Skeletal muscle tissue (tissue), 4 donors: ENCODE data around the gene XIRP2. TPM values are rescaled to one million over a fixed set of nuclear protein-coding genes. Genes with fewer than 3 reads are reported as not detected.

ENCODE experiments used
- H3K27ac ChIP-seq: one replicate; pipeline ENCODE4 v1.7.0; 2013; ENCODE audit warnings: mild to moderate bottlenecking, low read depth, low read length, inconsistent platforms
- H3K27me3 ChIP-seq, 3 donors: one replicate each; pipeline ENCODE4 v1.7.0; 2013; ENCODE audit warnings: low read length in 3 of 3; ENCODE audit not compliant: control insufficient read depth in 3 of 3, insufficient read depth in 3 of 3
- H3K36me3 ChIP-seq, 3 donors: one replicate each; pipeline ENCODE4 v1.7.0; 2013; ENCODE audit warnings: low read length in 3 of 3; ENCODE audit not compliant: control insufficient read depth in 3 of 3, insufficient read depth in 3 of 3
- H3K4me1 ChIP-seq, 3 donors: one replicate each; pipeline ENCODE4 v1.7.0; 2013; ENCODE audit warnings: low read length in 3 of 3, mild to moderate bottlenecking in 3 of 3; ENCODE audit not compliant: control insufficient read depth in 3 of 3, insufficient read depth in 3 of 3
- H3K4me3 ChIP-seq, 3 donors: one replicate each; pipeline ENCODE4 v1.7.0; 2013; ENCODE audit warnings: low read length in 3 of 3
- H3K9ac ChIP-seq, 3 donors: one replicate each; pipeline ENCODE4 v1.7.0; 2013; ENCODE audit warnings: low read length in 3 of 3, mild to moderate bottlenecking in 3 of 3, moderate library complexity in 2 of 3, low read depth in 1 of 3
- H3K9me3 ChIP-seq, 3 donors: one replicate each; pipeline ENCODE4 v1.7.0; 2013; ENCODE audit warnings: low read length in 3 of 3; ENCODE audit not compliant: control insufficient read depth in 3 of 3
- total RNA-seq: library from RNA; depleted of rRNA; stranded (reverse); fragments of >200 nt; gene quantifications from one replicate; pipeline ENCODE4 v1.2.3, GENCODE V29; 2014
- donor health status: Osteomylitis.

Gene XIRP2
- total RNA-seq: 38.6 TPM

DNA sequence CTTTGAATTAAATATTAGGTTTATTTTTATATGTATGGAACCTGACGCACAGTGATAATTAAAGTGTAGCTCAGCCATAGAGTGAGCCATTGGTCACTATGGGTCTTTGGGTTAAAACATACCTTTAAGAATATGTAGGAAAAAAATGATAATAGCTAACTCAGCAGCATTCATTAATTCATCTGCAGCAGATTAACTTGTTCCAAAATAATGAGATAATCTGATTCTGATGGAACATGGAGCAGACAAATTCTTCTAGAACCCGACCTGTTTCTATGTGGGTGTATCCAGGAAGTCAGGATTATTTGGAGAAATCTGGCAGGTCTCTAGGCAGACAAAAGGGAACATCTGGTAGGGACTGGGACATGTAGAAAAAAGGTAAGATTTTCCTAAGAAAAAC, at the start of gene XIRP2:
Gene XIRP2 (plus strand): TSS at position 301 of the 400 bp plus-strand sequence. CDS start 15,003 bp downstream, outside the sequence.
- Histone ChIP-seq H3K4me1 (no peaks in the 10 kb centered on the region), H3K9ac (no peak within 1 kb of the TSS), H3K36me3 (no peaks in the 10 kb centered on the region), H3K27me3 (no peaks in the 10 kb centered on the region), H3K27ac (no peak within 1 kb of the TSS), H3K4me3 (no peak within 1 kb of the TSS), H3K9me3 (no peaks in the 10 kb centered on the region)

DNA sequence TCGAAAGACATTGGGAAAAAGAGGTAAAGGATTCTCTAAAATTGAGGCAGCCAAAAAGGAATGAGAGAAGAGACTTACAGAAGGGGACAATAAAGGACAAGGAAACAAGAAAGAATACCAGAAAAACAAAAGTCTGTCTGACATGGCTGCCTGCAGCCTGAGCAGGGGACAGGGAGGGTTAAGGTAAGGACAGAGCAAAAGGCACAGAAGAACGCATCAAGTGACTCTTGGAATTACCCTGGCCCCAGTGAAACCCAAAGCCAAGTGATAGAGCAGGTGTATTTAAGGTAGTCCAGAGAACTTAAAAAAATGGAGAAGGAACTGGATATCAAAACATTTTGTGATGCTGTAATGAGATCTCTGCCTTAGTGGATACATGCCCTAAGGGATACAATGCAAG, 47.1 kb upstream of the XIRP2 start:
- no peaks in the 10 kb centered on the region for H3K36me3 ChIP-seq

DNA sequence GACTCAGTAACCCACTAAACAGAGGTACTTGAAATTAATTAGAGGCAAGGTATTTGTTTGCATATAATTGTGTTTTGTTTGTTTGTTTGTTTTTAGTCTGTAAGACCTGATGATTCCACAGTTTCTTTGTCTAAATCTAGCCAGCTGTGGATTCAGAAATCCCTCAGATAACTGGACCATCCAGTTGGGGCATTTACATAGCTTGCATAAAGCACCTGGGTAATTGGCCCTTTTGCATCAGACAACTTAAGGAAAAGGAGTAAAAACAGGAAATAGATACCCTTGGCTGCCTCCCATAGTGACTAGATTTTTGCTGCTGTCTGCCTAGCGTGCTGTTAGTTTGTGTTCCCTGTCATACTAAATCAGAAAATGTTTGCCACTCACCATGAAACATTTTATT, 46.6 kb upstream of the XIRP2 start:
- no peaks in the 10 kb centered on the region for H3K36me3 ChIP-seq
- no peak overlapping the region for H3K9ac ChIP-seq
- H3K4me1 ChIP-seq: no peaks in the 10 kb centered on the region
- H3K9me3 ChIP-seq: no peaks in the 10 kb centered on the region
- H3K27ac ChIP-seq: no peak overlapping the region
- H3K27me3 ChIP-seq: no peaks in the 10 kb centered on the region
- H3K4me3 ChIP-seq: no peak overlapping the region

More for the DNA sequence above, 47.1 kb upstream of the XIRP2 start:
- Histone ChIP-seq H3K9ac (no peak overlapping the region), H3K4me3 (no peak overlapping the region), H3K27me3 (no peaks in the 10 kb centered on the region), H3K4me1 (no peaks in the 10 kb centered on the region), H3K9me3 (no peaks in the 10 kb centered on the region), H3K27ac (no peak overlapping the region)

DNA sequence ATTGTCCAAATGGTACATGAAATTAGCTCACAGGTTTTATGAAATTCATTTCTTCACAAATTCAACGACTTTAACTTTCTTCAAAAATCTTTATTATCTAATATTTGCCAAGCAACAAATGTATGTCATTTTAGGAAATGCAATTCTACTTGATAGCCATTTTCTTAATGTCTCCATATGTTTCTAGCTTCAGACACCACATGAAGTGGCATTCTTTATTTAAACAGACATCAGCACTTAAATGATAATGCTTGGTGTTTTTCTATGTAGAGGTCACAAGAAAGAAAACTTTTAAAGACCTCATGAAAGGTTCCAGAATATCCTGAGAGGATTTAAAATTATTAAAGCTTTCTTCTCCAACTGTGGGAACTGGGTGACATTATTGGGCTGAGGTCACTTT, 44.2 kb upstream of the XIRP2 start:
- no peak overlapping the region for H3K4me3 ChIP-seq
- no peaks in the 10 kb centered on the region for H3K36me3 ChIP-seq
- H3K27ac ChIP-seq: no peak overlapping the region
- no peaks in the 10 kb centered on the region for H3K4me1 ChIP-seq
- peaks cover 0 to 3% (median 0%) of the 10 kb centered on the region in 3 donors for H3K9me3 ChIP-seq
- no peak overlapping the region for H3K9ac ChIP-seq
- no peaks in the 10 kb centered on the region for H3K27me3 ChIP-seq

- no peaks in the 10 kb centered on the region for H3K4me1 ChIP-seq
- H3K27me3 ChIP-seq: no peaks in the 10 kb centered on the region
- no peaks in the 10 kb centered on the region for H3K9me3 ChIP-seq
- no peak overlapping the region for H3K9ac ChIP-seq
- no peak overlapping the region for H3K4me3 ChIP-seq
- no peaks in the 10 kb centered on the region for H3K36me3 ChIP-seq
- H3K27ac ChIP-seq: no peak overlapping the region
Measured at GRCh38 chr2:166862468-166863132, 25.7 kb upstream of the XIRP2 start.

DNA sequence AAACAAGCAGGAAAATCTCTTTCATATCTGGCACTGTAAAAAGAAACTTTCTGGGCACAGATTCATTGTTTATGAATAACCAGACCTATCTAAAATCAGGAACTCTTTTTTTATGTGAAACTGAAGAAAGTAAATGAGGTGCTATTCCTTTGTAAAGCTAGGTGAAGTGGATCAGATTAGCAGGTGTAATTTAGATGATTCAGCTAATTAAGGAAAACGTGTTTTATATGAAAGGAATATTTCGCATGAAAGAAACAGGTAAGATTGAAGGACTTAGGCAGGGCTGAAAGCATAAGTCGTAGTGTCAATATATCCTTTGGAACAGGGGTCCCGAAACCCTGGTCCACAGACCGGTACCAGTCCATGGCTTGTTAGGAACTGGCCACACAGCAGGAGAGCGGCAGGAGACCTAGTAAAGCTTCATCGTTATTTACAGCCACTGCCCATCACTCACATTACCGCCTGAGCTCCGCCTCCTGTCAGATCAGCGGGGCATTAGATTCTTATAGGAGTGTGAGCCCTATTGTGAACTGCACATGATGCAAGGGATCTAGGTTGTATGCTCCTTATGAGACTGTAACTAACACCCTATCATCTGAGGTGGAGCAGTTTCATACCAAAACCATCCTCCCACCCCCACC, 20.3 kb upstream of the XIRP2 start:
- Histone ChIP-seq H3K27ac (no peak overlapping the region), H3K4me3 (no peak overlapping the region), H3K4me1 (no peaks in the 10 kb centered on the region), H3K27me3 (no peaks in the 10 kb centered on the region), H3K9ac (no peak overlapping the region), H3K36me3 (no peaks in the 10 kb centered on the region), H3K9me3 (no peaks in the 10 kb centered on the region)

DNA sequence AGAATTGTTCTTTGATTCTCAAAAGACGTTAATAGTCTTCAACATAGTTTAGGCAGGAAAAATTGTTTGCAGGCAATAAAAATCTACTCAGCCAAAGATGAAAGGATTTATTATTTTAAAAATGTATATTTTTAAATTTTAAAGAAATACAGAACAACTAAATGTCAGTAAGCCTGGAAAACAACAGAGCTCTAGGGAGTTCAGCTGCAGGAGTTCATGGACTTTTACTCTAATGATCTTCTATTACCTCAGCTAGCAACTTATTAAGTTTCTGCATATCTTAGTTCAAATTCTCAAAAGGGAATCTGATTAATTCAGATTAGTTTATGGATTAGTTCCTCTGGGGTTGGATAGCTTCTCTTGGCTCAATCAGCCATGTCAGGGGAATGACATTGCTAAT, 17.9 kb upstream of the XIRP2 start:
- Histone ChIP-seq H3K27me3 (no peaks in the 10 kb centered on the region), H3K9ac (no peak overlapping the region), H3K9me3 (no peaks in the 10 kb centered on the region), H3K27ac (no peak overlapping the region), H3K4me1 (no peaks in the 10 kb centered on the region), H3K4me3 (no peak overlapping the region), H3K36me3 (no peaks in the 10 kb centered on the region)

DNA sequence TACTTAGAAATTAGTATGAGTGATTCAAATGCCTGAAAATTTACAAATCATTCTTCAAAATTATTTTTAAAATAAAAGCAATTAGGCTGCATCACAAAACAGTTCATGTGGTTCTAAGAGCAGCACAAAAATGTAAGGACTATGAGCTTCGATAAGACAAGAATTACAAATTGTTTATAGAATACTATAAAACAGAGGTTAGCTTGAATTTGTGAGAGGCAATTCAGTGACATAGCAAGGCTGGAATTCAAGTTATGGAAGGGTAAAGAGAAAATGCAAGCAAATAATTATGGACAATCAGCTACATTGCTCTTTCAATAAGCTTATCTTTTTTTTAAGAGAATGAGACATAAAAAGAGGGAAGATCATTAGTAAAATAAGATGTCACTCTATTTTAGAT, 7.1 kb upstream of the XIRP2 start:
- Histone ChIP-seq H3K4me3 (no peak overlapping the region), H3K27me3 (no peaks in the 10 kb centered on the region), H3K4me1 (no peaks in the 10 kb centered on the region), H3K27ac (no peak overlapping the region), H3K36me3 (no peaks in the 10 kb centered on the region), H3K9ac (no peak overlapping the region), H3K9me3 (no peaks in the 10 kb centered on the region)

- no peak overlapping the region for H3K4me3 ChIP-seq
- no peaks in the 10 kb centered on the region for H3K27me3 ChIP-seq
- H3K4me1 ChIP-seq: no peaks in the 10 kb centered on the region
- H3K27ac ChIP-seq: no peak overlapping the region
- H3K9ac ChIP-seq: no peak overlapping the region
- H3K9me3 ChIP-seq: no peaks in the 10 kb centered on the region
- H3K36me3 ChIP-seq: no peaks in the 10 kb centered on the region
Measured at GRCh38 chr2:166882851-166883250, 5.4 kb upstream of the XIRP2 start.

DNA sequence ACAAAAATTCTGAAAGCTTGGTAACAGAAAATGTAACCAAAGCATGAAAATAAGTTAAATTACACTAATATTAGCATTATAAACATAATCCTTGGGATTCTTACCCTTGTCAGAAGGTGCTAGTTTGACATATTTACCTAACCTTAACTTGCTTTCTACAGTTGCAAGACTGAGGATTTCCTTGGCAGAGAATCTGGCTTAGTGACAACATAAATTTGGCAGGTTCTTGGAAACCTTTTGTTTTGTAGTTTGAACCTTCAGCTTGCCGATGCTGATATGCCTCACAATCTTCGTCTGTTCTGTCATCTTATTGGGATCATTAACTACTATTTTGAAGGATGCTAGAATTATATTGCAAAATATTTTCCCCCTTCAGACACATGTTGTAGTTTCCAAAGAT, 3.4 kb downstream of the XIRP2 start:
- Histone ChIP-seq H3K27ac (no peak overlapping the region), H3K36me3 (no peaks in the 10 kb centered on the region), H3K9ac (no peak overlapping the region), H3K4me3 (no peak overlapping the region), H3K9me3 (no peaks in the 10 kb centered on the region), H3K4me1 (no peaks in the 10 kb centered on the region), H3K27me3 (no peaks in the 10 kb centered on the region)
